Thoracic aorta (tissue), 2 donors: Measurements from ENCODE around the gene MYOM1. TPM values are rescaled to one million over a fixed set of nuclear protein-coding genes. Genes with fewer than 3 reads are reported as not detected.

Experiments used
- ATAC-seq: fragments of 150-250 bp; one replicate; pipeline ENCODE4 v1.8.0; 2017; ENCODE audit warnings: low read depth; ENCODE audit not compliant: insufficient number of reproducible peaks, low FRiP score
- DNase-seq: peaks from one replicate; pipeline ENCODE4 v3.0.0-alpha.2; 2020; ENCODE audit warnings: low spot score
- H3K27ac ChIP-seq, 2 donors: fragments of 200-600 bp; sonication (generic); 1 replicate in 1 of 2; 2 replicates in 1 of 2; pipeline ENCODE4 v1.5.1; 2016; ENCODE audit warnings: mild to moderate bottlenecking in 2 of 2, moderate library complexity in 2 of 2
- H3K27me3 ChIP-seq: fragments of 200-600 bp; sonication (generic); replicated peaks from 2 replicates; pipeline ENCODE4 v1.6.0; 2016; ENCODE audit warnings: mild to moderate bottlenecking; ENCODE audit not compliant: insufficient read depth
- H3K36me3 ChIP-seq: fragments of 200-600 bp; sonication (generic); one replicate; pipeline ENCODE4 v1.5.1; 2016
- H3K4me1 ChIP-seq, 2 donors: fragments of 200-600 bp; sonication (generic); 1 replicate in 1 of 2; 2 replicates in 1 of 2; pipeline versions ENCODE4 v1.5.1 to v1.6.0; 2016; ENCODE audit warnings: low read depth in 2 of 2, mild to moderate bottlenecking in 1 of 2; ENCODE audit not compliant: control insufficient read depth in 1 of 2
- H3K4me3 ChIP-seq: fragments of 200-600 bp; sonication (generic); 2 replicates; pipeline ENCODE4 v1.5.1; 2016; ENCODE audit warnings: mild to moderate bottlenecking
- H3K9me3 ChIP-seq: fragments of 200-600 bp; sonication (generic); 2 replicates; pipeline ENCODE4 v1.5.1; 2016
- CTCF ChIP-seq: fragments of 200-600 bp; sonication (generic); IDR thresholded peaks from one replicate; pipeline ENCODE4 v1.5.1; 2019; ENCODE audit warnings: antibody characterized with exemption
- total RNA-seq, 2 donors: library from RNA; depleted of rRNA; stranded (reverse); fragments of >200 nt; gene quantifications; one replicate each; pipeline versions ENCODE4 v1.1.0 to v1.2.3, GENCODE V29; 2016

The MYOM1 gene
- total RNA-seq, 2 donors from 2014 or later = 16.1 to 27.2 TPM

GRCh38 chr18:3157606-3158005, 62.2 kb downstream of the MYOM1 start:
- no peak for TF ChIP-seq CTCF
- DNase-seq (no peak), ATAC-seq (no peak)
- Histone ChIP-seq H3K4me1 (peaks cover 28 to 39% of the 10 kb centered on the region in 2 donors), H3K27ac (no peak overlapping the region), H3K27me3 (no peaks in the 10 kb centered on the region), H3K36me3 (no peaks in the 10 kb centered on the region), H3K9me3 (no peaks in the 10 kb centered on the region), H3K4me3 (no peak overlapping the region)

DNA sequence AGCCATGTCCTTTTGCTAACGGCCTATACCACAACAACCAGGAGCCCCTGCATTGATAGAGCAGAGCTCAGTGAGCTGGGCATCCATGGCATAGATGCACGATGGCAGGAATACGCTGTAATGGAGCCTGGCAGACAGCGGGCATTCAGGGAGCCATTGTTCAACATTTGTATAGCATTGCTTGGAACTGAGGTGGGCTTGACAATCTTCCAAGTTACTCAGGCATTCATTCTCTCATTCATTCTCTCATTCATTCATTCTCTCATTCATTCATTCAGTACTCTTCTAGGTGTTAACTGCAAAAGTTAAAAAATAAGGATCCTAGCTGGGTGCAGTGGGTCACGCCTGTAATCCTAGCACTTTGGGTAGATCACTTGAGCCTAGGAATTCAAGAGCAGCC, 62.7 kb downstream of the MYOM1 start:
- Histone ChIP-seq H3K27me3 (no peaks in the 10 kb centered on the region), H3K27ac (peak overlapping the region in 1 of 2 donors; percentile 71), H3K9me3 (no peaks in the 10 kb centered on the region), H3K4me1 (peaks cover 28 to 40% of the 10 kb centered on the region in 2 donors), H3K4me3 (no peak overlapping the region), H3K36me3 (no peaks in the 10 kb centered on the region)
- no peak for ATAC-seq
- TF ChIP-seq CTCF = no peak
- DNase-seq = no peak

DNA sequence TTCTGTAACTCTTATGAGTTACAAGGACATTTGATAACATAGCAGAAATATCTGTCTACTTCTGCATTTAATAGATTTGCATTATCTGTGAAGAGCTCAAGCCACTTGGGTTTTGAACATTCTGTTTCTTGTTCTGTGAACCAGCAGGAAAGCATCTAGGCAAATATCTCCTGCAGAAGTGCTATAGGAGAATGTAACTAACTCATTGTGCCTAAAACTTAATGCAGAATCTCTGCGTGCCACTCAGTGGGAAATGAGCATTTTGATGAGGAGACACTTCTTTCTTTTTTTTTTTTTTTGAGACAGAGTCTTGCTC, 63.5 kb downstream of the MYOM1 start:
- Histone ChIP-seq H3K27me3 (no peaks in the 10 kb centered on the region), H3K9me3 (no peaks in the 10 kb centered on the region), H3K4me3 (no peak overlapping the region), H3K27ac (peak overlapping the region; percentile 71 to 78), H3K4me1 (peaks cover 28 to 40% of the 10 kb centered on the region in 2 donors), H3K36me3 (no peaks in the 10 kb centered on the region)
- ATAC-seq (no peak), DNase-seq (no peak)
- TF ChIP-seq CTCF = no peak

- Histone ChIP-seq H3K36me3 (peaks cover 5% of the 10 kb centered on the region), H3K27me3 (no peaks in the 10 kb centered on the region), H3K9me3 (no peaks in the 10 kb centered on the region), H3K4me3 (no peak overlapping the region), H3K4me1 (peaks cover 28 to 40% of the 10 kb centered on the region in 2 donors), H3K27ac (no peak overlapping the region)
- no peak for DNase-seq
- no peak for ATAC-seq
- TF ChIP-seq CTCF = no peak
These were observed 65.6 kb downstream of the MYOM1 start for GRCh38 chr18:3154214-3154613.

GRCh38 chr18:3153107-3153704, 66.6 kb downstream of the MYOM1 start:
- ATAC-seq (no peak), DNase-seq (no peak)
- Histone ChIP-seq H3K4me1 (peaks cover 28 to 40% of the 10 kb centered on the region in 2 donors), H3K9me3 (no peaks in the 10 kb centered on the region), H3K27ac (peak overlapping the region; percentile 31 to 37), H3K36me3 (peaks cover 5% of the 10 kb centered on the region), H3K27me3 (no peaks in the 10 kb centered on the region), H3K4me3 (no peak overlapping the region)
- TF ChIP-seq CTCF = no peak
